H1 (cell line): Measurements from ENCODE around the gene PLEKHN1.

Experiments used
- EZH2 ChIP-seq: fragments of 200-600 bp; sonication (generic); IDR thresholded peaks from 2 replicates; pipeline ENCODE4 v1.7.1; 2012; ENCODE audit warnings: low read depth, mild to moderate bottlenecking, moderate library complexity, low read length, inconsistent platforms; ENCODE audit not compliant: severe bottlenecking
- GTF2F1 ChIP-seq: IDR thresholded peaks from 2 replicates; pipeline ENCODE4 v1.6.1; 2012; ENCODE audit warnings: low read depth, low read length, improper control_type of control experiment, borderline replicate concordance
- ZNF274 ChIP-seq: IDR thresholded peaks from 2 replicates; pipeline ENCODE4 v1.7.0; 2012; ENCODE audit warnings: low read length, borderline replicate concordance; ENCODE audit errors: extremely low read depth
- TF ChIP-seq, protein P1 (sequence below), 3 experiments: IDR thresholded peaks; 1 replicate in 2 of 3; 2 replicates in 1 of 3; pipeline versions ENCODE4 v1.5.1 to v1.6.1; 2011; ENCODE audit warnings: low read length in 3 of 3, mild to moderate bottlenecking in 3 of 3, inconsistent platforms in 2 of 3, low read depth in 1 of 3, moderate library complexity in 1 of 3; ENCODE audit not compliant: insufficient read depth in 1 of 3; ENCODE audit errors: control extremely low read depth in 1 of 3

DNA sequence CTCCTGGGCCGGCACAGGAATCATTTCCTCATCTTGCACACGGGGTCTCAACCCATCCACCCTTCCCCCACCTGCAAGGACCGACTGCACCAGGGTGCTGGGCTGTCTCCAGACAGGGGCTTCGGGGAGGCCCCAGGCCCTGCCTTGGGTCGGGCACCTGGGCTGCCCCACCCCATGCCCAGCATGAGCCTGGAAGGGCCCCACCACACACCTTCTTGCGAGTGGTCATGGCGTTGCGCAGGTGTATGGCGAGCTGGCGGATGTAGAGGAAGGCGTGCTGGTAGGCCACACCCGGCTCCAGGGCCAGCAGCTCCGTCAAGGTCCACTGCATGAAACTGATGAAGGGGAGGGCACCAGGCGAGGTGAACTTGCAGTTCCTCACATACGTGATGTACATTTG, 14.1 kb upstream of the PLEKHN1 start:
- TF ChIP-seq ZNF274 (no peak), GTF2F1 (no peak), EZH2 (no peak)
- TF ChIP-seq, protein P1, sequence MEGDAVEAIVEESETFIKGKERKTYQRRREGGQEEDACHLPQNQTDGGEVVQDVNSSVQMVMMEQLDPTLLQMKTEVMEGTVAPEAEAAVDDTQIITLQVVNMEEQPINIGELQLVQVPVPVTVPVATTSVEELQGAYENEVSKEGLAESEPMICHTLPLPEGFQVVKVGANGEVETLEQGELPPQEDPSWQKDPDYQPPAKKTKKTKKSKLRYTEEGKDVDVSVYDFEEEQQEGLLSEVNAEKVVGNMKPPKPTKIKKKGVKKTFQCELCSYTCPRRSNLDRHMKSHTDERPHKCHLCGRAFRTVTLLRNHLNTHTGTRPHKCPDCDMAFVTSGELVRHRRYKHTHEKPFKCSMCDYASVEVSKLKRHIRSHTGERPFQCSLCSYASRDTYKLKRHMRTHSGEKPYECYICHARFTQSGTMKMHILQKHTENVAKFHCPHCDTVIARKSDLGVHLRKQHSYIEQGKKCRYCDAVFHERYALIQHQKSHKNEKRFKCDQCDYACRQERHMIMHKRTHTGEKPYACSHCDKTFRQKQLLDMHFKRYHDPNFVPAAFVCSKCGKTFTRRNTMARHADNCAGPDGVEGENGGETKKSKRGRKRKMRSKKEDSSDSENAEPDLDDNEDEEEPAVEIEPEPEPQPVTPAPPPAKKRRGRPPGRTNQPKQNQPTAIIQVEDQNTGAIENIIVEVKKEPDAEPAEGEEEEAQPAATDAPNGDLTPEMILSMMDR (IDR thresholded peaks at IDR 0.05; ENCODE audit: control extremely low read depth in 1 of 3, insufficient read depth in 1 of 3, low read depth in 1 of 3, low read length in 3 of 3) = no peak
